ENCODE measurements around the gene EMC1.
"Not testable (repeated sequence)": the region's sequence is repeated elsewhere in the genome, so short reads cannot be mapped to it uniquely, and the experiment has no call there.

EMC1 gene

DNA sequence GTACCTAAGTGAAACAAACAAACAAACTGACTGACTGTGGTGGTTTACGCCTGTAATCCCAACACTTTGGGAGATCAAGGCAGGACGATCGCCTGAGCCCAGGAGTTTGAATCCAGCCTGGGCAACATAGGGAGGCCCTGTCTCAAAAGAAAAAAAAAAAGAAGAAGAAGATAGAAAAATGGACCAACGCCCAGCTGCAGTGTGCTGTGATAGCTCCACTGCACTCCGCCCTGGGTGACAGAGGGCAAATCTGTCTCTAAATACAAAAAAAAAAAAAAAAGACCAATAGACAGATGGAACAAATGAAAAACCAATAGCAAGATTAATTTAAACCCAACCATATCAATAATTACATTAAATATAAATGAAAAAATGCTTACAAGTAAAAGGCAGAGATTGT is 23.3 kb upstream of the EMC1 start:
- H3K9me3 ChIP-seq (ENCODE audit: control insufficient read depth in 2 of 2, low read length in 2 of 2), result peaks cover 0 to 6% of the 10 kb centered on the region in 2 donors
- no peak overlapping the region for H3K4me3 ChIP-seq (ENCODE audit: low read length in 2 of 2)
- no peak overlapping the region for H3K27ac ChIP-seq (ENCODE audit: low read length)
- peaks cover 4% of the 10 kb centered on the region in 2 donors for H3K27me3 ChIP-seq (ENCODE audit: control insufficient read depth in 1 of 2, insufficient read depth in 2 of 2, low read length in 2 of 2)
- H3K4me1 ChIP-seq (ENCODE audit: control insufficient read depth, insufficient read depth, low read length), result no peaks in the 10 kb centered on the region
- no peak overlapping the region for H3K9ac ChIP-seq (ENCODE audit: low read length in 2 of 2)
- H3K36me3 ChIP-seq (ENCODE audit: control insufficient read depth in 2 of 2, insufficient read depth in 2 of 2, low read length in 2 of 2), result no peaks in the 10 kb centered on the region

- not testable (repeated sequence) for H3K27ac ChIP-seq (ENCODE audit: low read length); H3K4me1 ChIP-seq (ENCODE audit: control insufficient read depth, insufficient read depth, low read length); H3K36me3 ChIP-seq (ENCODE audit: control insufficient read depth in 2 of 2, insufficient read depth in 2 of 2, low read length in 2 of 2); H3K9me3 ChIP-seq (ENCODE audit: control insufficient read depth in 2 of 2, low read length in 2 of 2); H3K9ac ChIP-seq (ENCODE audit: low read length in 2 of 2); H3K4me3 ChIP-seq (ENCODE audit: low read length in 2 of 2); H3K27me3 ChIP-seq (ENCODE audit: control insufficient read depth in 1 of 2, insufficient read depth in 2 of 2, low read length in 2 of 2)
Observed at GRCh38 chr1:19273844-19274531, 22.7 kb upstream of the EMC1 start.

- no peak overlapping the region for H3K27ac ChIP-seq (ENCODE audit: low read length)
- peaks cover 0 to 6% of the 10 kb centered on the region in 2 donors for H3K9me3 ChIP-seq (ENCODE audit: control insufficient read depth in 2 of 2, low read length in 2 of 2)
Observed at GRCh38 chr1:19273106-19273843, 22.0 kb upstream of the EMC1 start.

DNA sequence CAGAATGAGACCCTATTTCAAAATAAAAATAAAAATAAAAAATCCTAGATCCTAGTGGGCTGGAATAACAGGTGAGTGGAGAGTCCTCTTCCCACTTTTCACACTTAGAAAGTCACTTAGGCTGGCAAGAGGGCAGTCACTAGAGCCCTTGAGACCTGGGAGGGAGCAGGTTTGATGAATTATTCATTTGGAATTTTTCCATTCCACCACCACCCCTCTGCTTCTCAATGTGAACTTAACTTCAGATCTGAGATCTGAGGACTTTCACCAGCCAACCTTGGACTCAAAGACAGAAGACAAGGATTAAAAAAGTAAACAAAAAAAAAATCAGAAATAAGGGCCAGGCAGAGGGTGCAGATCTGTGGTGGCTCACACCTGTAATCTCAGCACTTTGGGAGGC is 20.7 kb upstream of the EMC1 start:
- H3K4me1 ChIP-seq (ENCODE audit: control insufficient read depth, insufficient read depth, low read length), result no peaks in the 10 kb centered on the region
- H3K27me3 ChIP-seq (ENCODE audit: control insufficient read depth in 1 of 2, insufficient read depth in 2 of 2, low read length in 2 of 2), result peaks cover 4% of the 10 kb centered on the region in 2 donors
- H3K27ac ChIP-seq (ENCODE audit: low read length), result no peak overlapping the region
- H3K4me3 ChIP-seq (ENCODE audit: low read length in 2 of 2), result no peak overlapping the region
- no peaks in the 10 kb centered on the region for H3K36me3 ChIP-seq (ENCODE audit: control insufficient read depth in 2 of 2, insufficient read depth in 2 of 2, low read length in 2 of 2)
- peaks cover 0 to 3% of the 10 kb centered on the region in 2 donors for H3K9me3 ChIP-seq (ENCODE audit: control insufficient read depth in 2 of 2, low read length in 2 of 2)
- H3K9ac ChIP-seq (ENCODE audit: low read length in 2 of 2), result no peak overlapping the region

More at GRCh38 chr1:19273106-19273843, 22.0 kb upstream of the EMC1 start:
- Histone ChIP-seq H3K9ac (ENCODE audit: low read length in 2 of 2) (no peak overlapping the region), H3K27me3 (ENCODE audit: control insufficient read depth in 1 of 2, insufficient read depth in 2 of 2, low read length in 2 of 2) (peaks cover 4% of the 10 kb centered on the region in 2 donors), H3K4me3 (ENCODE audit: low read length in 2 of 2) (no peak overlapping the region), H3K36me3 (ENCODE audit: control insufficient read depth in 2 of 2, insufficient read depth in 2 of 2, low read length in 2 of 2) (no peaks in the 10 kb centered on the region), H3K4me1 (ENCODE audit: control insufficient read depth, insufficient read depth, low read length) (no peaks in the 10 kb centered on the region)

DNA sequence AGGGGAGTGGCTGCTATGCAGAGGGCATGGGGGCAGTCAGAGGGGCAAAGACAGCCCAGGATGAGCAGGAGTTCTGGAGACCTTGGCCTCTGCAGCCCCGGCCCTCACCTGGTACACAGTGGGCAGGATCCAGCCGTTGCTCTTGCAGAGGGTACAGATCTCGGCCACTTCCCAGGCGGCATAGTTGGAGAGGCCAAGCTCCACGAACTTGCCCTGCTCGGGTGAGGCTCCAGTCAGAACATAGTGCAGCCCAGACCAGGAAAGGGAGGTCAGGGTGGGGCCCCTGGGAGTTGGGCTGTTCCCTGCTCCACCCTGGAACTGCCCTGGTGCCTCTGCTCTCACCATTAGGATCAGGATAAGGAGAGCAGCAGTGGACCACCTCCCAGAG is 19.0 kb upstream of the EMC1 start:
- H3K36me3 ChIP-seq (ENCODE audit: control insufficient read depth in 2 of 2, insufficient read depth in 2 of 2, low read length in 2 of 2); H3K9ac ChIP-seq (ENCODE audit: low read length in 2 of 2); H3K9me3 ChIP-seq (ENCODE audit: control insufficient read depth in 2 of 2, low read length in 2 of 2); H3K27ac ChIP-seq (ENCODE audit: low read length); H3K4me1 ChIP-seq (ENCODE audit: control insufficient read depth, insufficient read depth, low read length); H3K27me3 ChIP-seq (ENCODE audit: control insufficient read depth in 1 of 2, insufficient read depth in 2 of 2, low read length in 2 of 2); H3K4me3 ChIP-seq (ENCODE audit: low read length in 2 of 2): not testable (repeated sequence)

- H3K4me3 ChIP-seq (ENCODE audit: low read length in 2 of 2), result not testable (repeated sequence)
Observed at GRCh38 chr1:19269427-19270342, 18.4 kb upstream of the EMC1 start.

GRCh38 chr1:19268445-19268844 is 17.1 kb upstream of the EMC1 start:
- Histone ChIP-seq H3K4me1 (ENCODE audit: control insufficient read depth, insufficient read depth, low read length) (no peaks in the 10 kb centered on the region), H3K4me3 (ENCODE audit: low read length in 2 of 2) (no peak overlapping the region), H3K27me3 (ENCODE audit: control insufficient read depth in 1 of 2, insufficient read depth in 2 of 2, low read length in 2 of 2) (peaks cover 0 to 2% of the 10 kb centered on the region in 2 donors), H3K9me3 (ENCODE audit: control insufficient read depth in 2 of 2, low read length in 2 of 2) (no peaks in the 10 kb centered on the region), H3K27ac (ENCODE audit: low read length) (no peak overlapping the region), H3K9ac (ENCODE audit: low read length in 2 of 2) (no peak overlapping the region), H3K36me3 (ENCODE audit: control insufficient read depth in 2 of 2, insufficient read depth in 2 of 2, low read length in 2 of 2) (no peaks in the 10 kb centered on the region)

More at GRCh38 chr1:19269427-19270342, 18.4 kb upstream of the EMC1 start:
- H3K4me1 ChIP-seq (ENCODE audit: control insufficient read depth, insufficient read depth, low read length); H3K36me3 ChIP-seq (ENCODE audit: control insufficient read depth in 2 of 2, insufficient read depth in 2 of 2, low read length in 2 of 2); H3K27ac ChIP-seq (ENCODE audit: low read length); H3K27me3 ChIP-seq (ENCODE audit: control insufficient read depth in 1 of 2, insufficient read depth in 2 of 2, low read length in 2 of 2); H3K9me3 ChIP-seq (ENCODE audit: control insufficient read depth in 2 of 2, low read length in 2 of 2); H3K9ac ChIP-seq (ENCODE audit: low read length in 2 of 2): not testable (repeated sequence)

GRCh38 chr1:19262744-19263143 is 11.4 kb upstream of the EMC1 start:
- peaks cover 14% of the 10 kb centered on the region in 2 donors for H3K36me3 ChIP-seq (ENCODE audit: control insufficient read depth in 2 of 2, insufficient read depth in 2 of 2, low read length in 2 of 2)
- H3K4me1 ChIP-seq (ENCODE audit: control insufficient read depth, insufficient read depth, low read length), result no peaks in the 10 kb centered on the region
- H3K27ac ChIP-seq (ENCODE audit: low read length), result no peak overlapping the region
- H3K9me3 ChIP-seq (ENCODE audit: control insufficient read depth in 2 of 2, low read length in 2 of 2), result no peaks in the 10 kb centered on the region
- H3K27me3 ChIP-seq (ENCODE audit: control insufficient read depth in 1 of 2, insufficient read depth in 2 of 2, low read length in 2 of 2), result no peaks in the 10 kb centered on the region
- no peak overlapping the region for H3K4me3 ChIP-seq (ENCODE audit: low read length in 2 of 2)
- no peak overlapping the region for H3K9ac ChIP-seq (ENCODE audit: low read length in 2 of 2)

DNA sequence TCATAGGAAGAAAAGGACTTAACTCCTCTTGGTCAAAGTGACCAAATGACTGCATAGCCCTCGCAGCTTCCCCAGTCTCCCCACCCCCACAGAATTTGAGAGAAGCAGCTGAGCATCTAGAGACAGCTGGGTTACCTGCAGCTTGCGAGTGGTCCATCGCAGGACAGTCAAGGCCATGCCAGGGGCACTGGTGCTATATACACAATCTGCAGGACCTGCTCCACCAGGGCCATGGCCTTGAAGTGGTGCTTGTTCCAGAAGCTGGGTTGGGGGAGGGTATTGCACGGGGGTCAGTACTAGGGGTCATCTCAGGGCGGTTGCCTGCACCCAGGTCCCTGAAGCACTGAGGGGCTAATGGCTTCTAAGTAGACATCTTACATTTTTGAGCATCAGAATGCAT is 10.7 kb upstream of the EMC1 start:
- Histone ChIP-seq H3K27ac (ENCODE audit: low read length) (no peak overlapping the region), H3K4me1 (ENCODE audit: control insufficient read depth, insufficient read depth, low read length) (no peaks in the 10 kb centered on the region), H3K9me3 (ENCODE audit: control insufficient read depth in 2 of 2, low read length in 2 of 2) (no peaks in the 10 kb centered on the region), H3K36me3 (ENCODE audit: control insufficient read depth in 2 of 2, insufficient read depth in 2 of 2, low read length in 2 of 2) (peaks cover 19 to 20% of the 10 kb centered on the region in 2 donors), H3K9ac (ENCODE audit: low read length in 2 of 2) (no peak overlapping the region), H3K4me3 (ENCODE audit: low read length in 2 of 2) (no peak overlapping the region), H3K27me3 (ENCODE audit: control insufficient read depth in 1 of 2, insufficient read depth in 2 of 2, low read length in 2 of 2) (no peaks in the 10 kb centered on the region)

DNA sequence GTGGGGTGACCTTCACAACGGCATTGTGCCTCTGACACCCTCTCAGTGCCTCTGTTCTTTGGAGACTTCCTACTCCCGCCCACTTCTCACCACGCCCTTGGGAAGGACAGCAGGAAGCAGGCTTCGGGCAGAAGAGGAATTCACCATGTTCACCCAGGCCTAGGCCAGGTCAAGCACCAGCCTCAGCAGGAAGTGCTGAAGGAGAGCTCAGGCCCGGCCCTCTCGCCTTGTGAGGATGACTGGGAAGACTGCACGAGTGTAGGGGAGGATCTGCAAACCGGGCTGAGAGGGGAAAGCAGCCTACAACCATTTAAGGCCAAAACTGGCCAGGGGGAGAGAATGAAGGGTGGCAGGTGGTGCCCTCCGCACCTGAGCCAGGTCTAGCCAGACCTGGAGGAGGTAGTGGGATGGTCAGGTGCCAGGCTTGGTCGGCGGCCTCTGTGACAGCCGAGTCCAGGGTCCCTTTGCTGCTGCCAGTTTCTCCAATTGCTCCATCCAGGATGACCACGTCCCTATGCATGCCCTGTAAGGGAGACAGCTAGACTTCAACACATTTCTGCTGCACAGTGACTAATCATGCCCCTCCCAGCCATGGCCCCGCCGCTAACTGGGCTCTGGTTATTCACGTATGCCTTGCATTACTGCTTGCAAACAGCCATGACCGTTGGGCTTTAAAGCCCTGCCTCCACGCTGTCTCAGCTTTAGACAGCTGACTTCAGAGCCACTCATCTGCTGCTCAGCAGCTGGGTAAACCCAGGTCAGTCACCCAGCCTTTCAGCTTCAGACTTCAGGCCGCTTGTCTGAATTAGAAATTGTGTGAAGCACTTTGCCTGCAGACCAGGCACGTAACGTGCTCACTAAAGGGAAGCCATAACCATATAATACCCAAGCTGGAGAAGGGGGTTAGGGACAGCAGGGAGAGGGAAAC is 9.2 kb upstream of the EMC1 start:
- H3K4me1 ChIP-seq (ENCODE audit: control insufficient read depth, insufficient read depth, low read length), result no peaks in the 10 kb centered on the region
- H3K27me3 ChIP-seq (ENCODE audit: control insufficient read depth in 1 of 2, insufficient read depth in 2 of 2, low read length in 2 of 2), result no peaks in the 10 kb centered on the region
- no peak overlapping the region for H3K9ac ChIP-seq (ENCODE audit: low read length in 2 of 2)
- H3K9me3 ChIP-seq (ENCODE audit: control insufficient read depth in 2 of 2, low read length in 2 of 2), result no peaks in the 10 kb centered on the region
- H3K4me3 ChIP-seq (ENCODE audit: low read length in 2 of 2), result no peak overlapping the region
- peaks cover 19 to 29% of the 10 kb centered on the region in 2 donors for H3K36me3 ChIP-seq (ENCODE audit: control insufficient read depth in 2 of 2, insufficient read depth in 2 of 2, low read length in 2 of 2)
- H3K27ac ChIP-seq (ENCODE audit: low read length), result no peak overlapping the region

Measured in stomach smooth muscle (tissue), 2 donors.